Calu3 (cell line): Measurements from ENCODE around the gene ZXDC. TPM values are rescaled to one million over a fixed set of nuclear protein-coding genes. Genes with fewer than 3 reads are reported as not detected.

Experiments used
- BruUV-seq: library from RNA; stranded (reverse); fragments of 400-500 nt; replicated peaks from 2 replicates; lab custom pipeline; 2021; lab: Mats Ljungman, UMichigan
- CTCF ChIA-PET: fragments of 300-600 bp; sonication (Branson Sonifier 250); formaldehyde crosslinking; loops from one replicate; lab custom pipeline; 2022; ENCODE audit warnings: antibody characterized with exemption; lab: Charles Lee
- DNase-seq: peaks from one replicate; pipeline ENCODE4 v3.0.0; 2022
- H3K27ac Mint-ChIP-seq: one replicate; pipeline ENCODE4 v1.8.0; 2022; ENCODE audit warnings: mixed read lengths; ENCODE audit not compliant: unreplicated experiment
- H3K27me3 Mint-ChIP-seq: one replicate; pipeline ENCODE4 v1.8.0; 2022; ENCODE audit warnings: mixed read lengths; ENCODE audit not compliant: unreplicated experiment
- H3K36me3 Mint-ChIP-seq: one replicate; pipeline ENCODE4 v1.8.0; 2022; ENCODE audit warnings: mild to moderate bottlenecking, moderate library complexity, mixed read lengths; ENCODE audit not compliant: insufficient read depth, unreplicated experiment
- H3K4me1 Mint-ChIP-seq: one replicate; pipeline ENCODE4 v1.8.0; 2022; ENCODE audit warnings: mild to moderate bottlenecking, low read depth, mixed read lengths; ENCODE audit not compliant: unreplicated experiment
- H3K4me3 Mint-ChIP-seq: one replicate; pipeline ENCODE4 v1.8.0; 2022; ENCODE audit warnings: mild to moderate bottlenecking, low read depth, moderate library complexity, mixed read lengths; ENCODE audit not compliant: unreplicated experiment
- H3K9me3 Mint-ChIP-seq: one replicate; pipeline ENCODE4 v1.8.0; 2022; ENCODE audit warnings: low read depth, mixed read lengths; ENCODE audit not compliant: unreplicated experiment
- intact Hi-C: fragments of 100-400 bp; cut with micrococcal nuclease; formaldehyde crosslinking; loops from one replicate; pipeline ENCODE4 v1.10.0; 2022; ENCODE audit not compliant: unreplicated experiment
- total RNA-seq: library from RNA; stranded (reverse); gene quantifications from 2 replicates; pipeline ENCODE4 v1.2.3, GENCODE V29; 2022
- TF ChIP-seq, protein P1 (sequence below): fragments of 200-600 bp; IDR thresholded peaks from one replicate; pipeline ENCODE4 v1.8.0; 2022; ENCODE audit warnings: antibody characterized with exemption; ENCODE audit not compliant: unreplicated experiment

The ZXDC gene
- total RNA-seq, 1 experiment from 2014 or later, result 63.8 TPM

DNA sequence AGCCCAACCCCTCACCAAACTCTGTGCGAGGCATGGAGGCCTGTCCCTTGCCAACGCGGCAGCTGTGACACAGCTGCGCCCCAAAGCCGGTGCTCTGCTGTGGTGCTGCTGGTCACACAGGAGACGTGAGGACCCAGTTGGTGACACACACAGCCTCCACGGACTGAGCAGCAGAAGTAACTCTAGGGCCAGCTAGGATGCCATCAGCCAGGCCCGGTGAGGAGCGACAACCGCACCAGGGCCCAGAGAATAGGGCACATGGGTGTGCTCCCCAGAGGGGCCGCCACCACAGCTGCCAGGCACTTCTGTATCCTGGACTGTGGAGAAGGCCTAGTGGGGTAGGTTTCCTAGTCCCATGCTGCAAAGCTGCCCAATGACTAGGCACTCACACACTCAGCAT is 10.7 kb downstream of the ZXDC start:
- no TSS peak for BruUV-seq
- TF ChIP-seq, protein P1, sequence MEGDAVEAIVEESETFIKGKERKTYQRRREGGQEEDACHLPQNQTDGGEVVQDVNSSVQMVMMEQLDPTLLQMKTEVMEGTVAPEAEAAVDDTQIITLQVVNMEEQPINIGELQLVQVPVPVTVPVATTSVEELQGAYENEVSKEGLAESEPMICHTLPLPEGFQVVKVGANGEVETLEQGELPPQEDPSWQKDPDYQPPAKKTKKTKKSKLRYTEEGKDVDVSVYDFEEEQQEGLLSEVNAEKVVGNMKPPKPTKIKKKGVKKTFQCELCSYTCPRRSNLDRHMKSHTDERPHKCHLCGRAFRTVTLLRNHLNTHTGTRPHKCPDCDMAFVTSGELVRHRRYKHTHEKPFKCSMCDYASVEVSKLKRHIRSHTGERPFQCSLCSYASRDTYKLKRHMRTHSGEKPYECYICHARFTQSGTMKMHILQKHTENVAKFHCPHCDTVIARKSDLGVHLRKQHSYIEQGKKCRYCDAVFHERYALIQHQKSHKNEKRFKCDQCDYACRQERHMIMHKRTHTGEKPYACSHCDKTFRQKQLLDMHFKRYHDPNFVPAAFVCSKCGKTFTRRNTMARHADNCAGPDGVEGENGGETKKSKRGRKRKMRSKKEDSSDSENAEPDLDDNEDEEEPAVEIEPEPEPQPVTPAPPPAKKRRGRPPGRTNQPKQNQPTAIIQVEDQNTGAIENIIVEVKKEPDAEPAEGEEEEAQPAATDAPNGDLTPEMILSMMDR, result no peak
- Mint-ChIP-seq H3K27ac (no peak overlapping the region), H3K27me3 (no peaks in the 10 kb centered on the region), H3K36me3 (peaks cover 57% of the 10 kb centered on the region), H3K4me3 (no peak overlapping the region), H3K9me3 (no peaks in the 10 kb centered on the region), H3K4me1 (no peaks in the 10 kb centered on the region)
- DNase-seq, result no peak
- intact Hi-C loops, result no loop called here
- CTCF ChIA-PET, result interaction anchor here (0.8 kb wide), 1 partner anchor 73 kb away, joined by 3 read pairs; no protein-coding TSS in a partner anchor

GRCh38 chr3:126464494-126464893 is 11.2 kb downstream of the ZXDC start:
- intact Hi-C loops, result no loop called here
- DNase-seq, result no peak
- no peak overlapping the region for H3K27ac Mint-ChIP-seq
- CTCF ChIA-PET, result no interaction called here
- H3K4me3 Mint-ChIP-seq, result no peak overlapping the region
- no peaks in the 10 kb centered on the region for H3K9me3 Mint-ChIP-seq
- TF ChIP-seq, protein P1, result no peak
- H3K4me1 Mint-ChIP-seq, result no peaks in the 10 kb centered on the region
- H3K27me3 Mint-ChIP-seq, result no peaks in the 10 kb centered on the region
- peaks cover 54% of the 10 kb centered on the region for H3K36me3 Mint-ChIP-seq
- BruUV-seq, result no TSS peak

DNA sequence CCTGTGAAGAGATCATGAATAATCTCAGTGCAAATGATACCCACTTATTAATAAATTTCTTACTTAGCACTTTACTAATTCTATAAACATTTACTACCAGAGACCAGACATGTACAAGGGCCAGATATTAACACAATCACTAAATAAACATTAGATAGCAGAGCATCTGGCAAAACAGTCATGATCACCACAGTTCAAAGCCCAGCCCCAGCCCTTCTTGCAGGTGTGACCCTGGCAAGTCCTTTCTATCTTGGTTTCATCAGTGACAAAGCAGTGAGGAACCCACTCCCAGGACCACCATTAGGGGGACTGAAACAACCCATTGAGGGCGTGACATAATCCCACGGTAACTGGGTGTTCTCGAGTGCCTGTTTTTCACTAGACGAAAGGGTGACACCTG is 11.6 kb downstream of the ZXDC start:
- Mint-ChIP-seq H3K27ac (no peak overlapping the region), H3K9me3 (no peaks in the 10 kb centered on the region), H3K4me3 (no peak overlapping the region), H3K36me3 (peaks cover 50% of the 10 kb centered on the region), H3K27me3 (no peaks in the 10 kb centered on the region), H3K4me1 (no peaks in the 10 kb centered on the region)
- BruUV-seq, result no TSS peak
- intact Hi-C loops, result no loop called here
- CTCF ChIA-PET, result no interaction called here
- DNase-seq, result no peak
- TF ChIP-seq, protein P1, result no peak

DNA sequence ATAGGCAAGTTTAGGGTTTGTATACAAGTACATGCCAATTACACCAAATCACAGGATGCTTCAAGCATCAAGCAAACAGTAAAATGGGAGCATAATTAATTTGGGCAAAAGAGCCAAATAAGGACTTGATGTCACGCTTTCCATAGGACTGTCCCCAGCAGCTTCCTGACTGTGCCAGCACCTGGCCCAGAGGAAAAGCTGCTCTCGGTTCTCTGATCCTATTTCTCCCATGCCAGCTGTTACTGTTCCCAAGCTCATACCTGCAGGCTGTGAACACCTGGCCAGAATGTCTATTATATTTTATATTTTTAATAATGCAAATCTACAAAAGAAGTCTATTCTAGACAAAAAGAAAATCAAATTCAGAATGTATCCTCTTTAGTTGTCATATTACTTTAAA is 12.2 kb downstream of the ZXDC start:
- CTCF ChIA-PET, result interaction anchor here (1.2 kb wide), 1 partner anchor 9 kb away, joined by 4 read pairs; no protein-coding TSS in a partner anchor
- DNase-seq, result no peak

More for the DNA sequence above, 12.2 kb downstream of the ZXDC start:
- peaks cover 45% of the 10 kb centered on the region for H3K36me3 Mint-ChIP-seq
- intact Hi-C loops, result no loop called here
- H3K27ac Mint-ChIP-seq, result no peak overlapping the region
- no peak overlapping the region for H3K4me3 Mint-ChIP-seq
- no peaks in the 10 kb centered on the region for H3K4me1 Mint-ChIP-seq
- no TSS peak for BruUV-seq
- no peaks in the 10 kb centered on the region for H3K27me3 Mint-ChIP-seq
- no peaks in the 10 kb centered on the region for H3K9me3 Mint-ChIP-seq
- TF ChIP-seq, protein P1, result no peak
